Activated T-cell treated with anti-CD3 and anti-CD28 coated beads, Interleukin-2, amount 50 U/mL, for 4 hours (primary cell): ENCODE data around the gene RGS2. TPM values are rescaled to one million over a fixed set of nuclear protein-coding genes. Genes with fewer than 3 reads are reported as not detected.
A peak's percentile ranks its signal among the peaks of the same experiment; 100 is the strongest.

Experiments
- ATAC-seq, 2 donors: fragments of 200-7000 bp; cut with Tn5 transposase; one replicate each; pipeline ENCODE4 v1.10.0; 2021
- DNase-seq: peaks from one replicate; pipeline ENCODE4 v3.0.0-alpha.2; 2020
- H3K27me3 Mint-ChIP-seq: one replicate; pipeline ENCODE4 v1.8.0; 2021; ENCODE audit warnings: low read depth, mixed read lengths
- H3K36me3 Mint-ChIP-seq: one replicate; pipeline ENCODE4 v1.8.0; 2022; ENCODE audit warnings: mixed read lengths; ENCODE audit not compliant: insufficient read depth
- H3K4me1 Mint-ChIP-seq: one replicate; pipeline ENCODE4 v1.8.0; 2021; ENCODE audit warnings: low read depth, mixed read lengths
- H3K4me3 Mint-ChIP-seq: one replicate; pipeline ENCODE4 v1.8.0; 2021; ENCODE audit warnings: mild to moderate bottlenecking, moderate library complexity, mixed read lengths
- H3K9me3 Mint-ChIP-seq: one replicate; pipeline ENCODE4 v1.8.0; 2021; ENCODE audit warnings: mixed read lengths
- total RNA-seq, 3 donors: library from RNA; stranded (reverse); gene quantifications; one replicate each; pipeline ENCODE4 v1.2.1, GENCODE V29; 2021

Gene RGS2
- 1 to 10 TPM; 7.8 to 9.8 (median 9.7) TPM for total RNA-seq

GRCh38 chr1:192808518-192809306, at the start of gene RGS2:
RGS2 (plus strand) TSS chr1:192809039; CDS start chr1:192809072, 33 bp downstream.
- peak within 1 kb of the TSS; percentile 98 for H3K4me3 Mint-ChIP-seq
- peaks cover 40% of the 10 kb centered on the region for H3K4me1 Mint-ChIP-seq
- peaks cover 10% of the 10 kb centered on the region for H3K36me3 Mint-ChIP-seq
- ATAC-seq (peak; percentile 92 to 96), DNase-seq (peak; percentile 83)
- H3K9me3 Mint-ChIP-seq = no peaks in the 10 kb centered on the region
- H3K27me3 Mint-ChIP-seq = no peaks in the 10 kb centered on the region

- DNase-seq = no peak
- H3K27me3 Mint-ChIP-seq = peaks cover 8% of the 10 kb centered on the region
- no peak overlapping the region for H3K4me3 Mint-ChIP-seq
- H3K36me3 Mint-ChIP-seq = no peaks in the 10 kb centered on the region
- peaks cover 4% of the 10 kb centered on the region for H3K9me3 Mint-ChIP-seq
- no peaks in the 10 kb centered on the region for H3K4me1 Mint-ChIP-seq
- no peak for ATAC-seq
These were observed 49.7 kb upstream of the RGS2 start for GRCh38 chr1:192759104-192759503.

- peaks cover 4% of the 10 kb centered on the region for H3K9me3 Mint-ChIP-seq
- ATAC-seq (no peak), DNase-seq (no peak)
- H3K4me1 Mint-ChIP-seq = no peaks in the 10 kb centered on the region
- no peak overlapping the region for H3K4me3 Mint-ChIP-seq
- no peaks in the 10 kb centered on the region for H3K36me3 Mint-ChIP-seq
- peaks cover 14% of the 10 kb centered on the region for H3K27me3 Mint-ChIP-seq
These were observed 46.6 kb upstream of the RGS2 start for GRCh38 chr1:192762265-192762664.

GRCh38 chr1:192763243-192763642, 45.6 kb upstream of the RGS2 start:
- no peaks in the 10 kb centered on the region for H3K4me1 Mint-ChIP-seq
- no peak for DNase-seq
- no peaks in the 10 kb centered on the region for H3K36me3 Mint-ChIP-seq
- peaks cover 19% of the 10 kb centered on the region for H3K27me3 Mint-ChIP-seq
- H3K4me3 Mint-ChIP-seq = no peak overlapping the region
- no peak for ATAC-seq
- H3K9me3 Mint-ChIP-seq = peaks cover 4% of the 10 kb centered on the region

- Mint-ChIP-seq H3K4me3 (no peak overlapping the region), H3K4me1 (no peaks in the 10 kb centered on the region), H3K27me3 (peaks cover 19% of the 10 kb centered on the region), H3K36me3 (no peaks in the 10 kb centered on the region), H3K9me3 (peaks cover 3% of the 10 kb centered on the region)
- ATAC-seq (no peak), DNase-seq (no peak)
These were observed 45.1 kb upstream of the RGS2 start for GRCh38 chr1:192763756-192764155.

GRCh38 chr1:192764675-192765074, 44.2 kb upstream of the RGS2 start:
- no peak overlapping the region for H3K4me3 Mint-ChIP-seq
- H3K27me3 Mint-ChIP-seq = peaks cover 24% of the 10 kb centered on the region
- ATAC-seq (no peak), DNase-seq (no peak)
- no peaks in the 10 kb centered on the region for H3K36me3 Mint-ChIP-seq
- no peaks in the 10 kb centered on the region for H3K9me3 Mint-ChIP-seq
- H3K4me1 Mint-ChIP-seq = no peaks in the 10 kb centered on the region

GRCh38 chr1:192766009-192766625, 42.7 kb upstream of the RGS2 start:
- ATAC-seq = no peak
- no peak overlapping the region for H3K4me3 Mint-ChIP-seq
- H3K36me3 Mint-ChIP-seq = no peaks in the 10 kb centered on the region
- no peak for DNase-seq
- no peaks in the 10 kb centered on the region for H3K4me1 Mint-ChIP-seq
- H3K9me3 Mint-ChIP-seq = no peaks in the 10 kb centered on the region
- peaks cover 21% of the 10 kb centered on the region for H3K27me3 Mint-ChIP-seq

GRCh38 chr1:192766876-192767275, 42.0 kb upstream of the RGS2 start:
- ATAC-seq (no peak), DNase-seq (no peak)
- Mint-ChIP-seq H3K4me3 (no peak overlapping the region), H3K36me3 (no peaks in the 10 kb centered on the region), H3K9me3 (no peaks in the 10 kb centered on the region), H3K4me1 (no peaks in the 10 kb centered on the region), H3K27me3 (peaks cover 21% of the 10 kb centered on the region)

GRCh38 chr1:192767798-192768197, 41.0 kb upstream of the RGS2 start:
- no peaks in the 10 kb centered on the region for H3K4me1 Mint-ChIP-seq
- DNase-seq (no peak), ATAC-seq (no peak)
- H3K4me3 Mint-ChIP-seq = no peak overlapping the region
- H3K9me3 Mint-ChIP-seq = no peaks in the 10 kb centered on the region
- H3K27me3 Mint-ChIP-seq = peaks cover 16% of the 10 kb centered on the region
- H3K36me3 Mint-ChIP-seq = no peaks in the 10 kb centered on the region

GRCh38 chr1:192768463-192768862, 40.4 kb upstream of the RGS2 start:
- Mint-ChIP-seq H3K4me1 (no peaks in the 10 kb centered on the region), H3K4me3 (no peak overlapping the region), H3K9me3 (no peaks in the 10 kb centered on the region), H3K36me3 (no peaks in the 10 kb centered on the region), H3K27me3 (peaks cover 16% of the 10 kb centered on the region)
- no peak for ATAC-seq
- no peak for DNase-seq

- Mint-ChIP-seq H3K36me3 (no peaks in the 10 kb centered on the region), H3K4me1 (no peaks in the 10 kb centered on the region), H3K4me3 (no peak overlapping the region), H3K27me3 (peaks cover 11% of the 10 kb centered on the region), H3K9me3 (no peaks in the 10 kb centered on the region)
- DNase-seq (no peak), ATAC-seq (no peak)
These were observed 37.5 kb upstream of the RGS2 start for GRCh38 chr1:192771341-192771740.

- no peak for DNase-seq
- no peak for ATAC-seq
- no peaks in the 10 kb centered on the region for H3K4me1 Mint-ChIP-seq
- no peaks in the 10 kb centered on the region for H3K27me3 Mint-ChIP-seq
- no peaks in the 10 kb centered on the region for H3K9me3 Mint-ChIP-seq
- no peak overlapping the region for H3K4me3 Mint-ChIP-seq
- H3K36me3 Mint-ChIP-seq = no peaks in the 10 kb centered on the region
These were observed 33.2 kb upstream of the RGS2 start for GRCh38 chr1:192775631-192776030.

- no peaks in the 10 kb centered on the region for H3K36me3 Mint-ChIP-seq
- H3K9me3 Mint-ChIP-seq = no peaks in the 10 kb centered on the region
These were observed 32.6 kb upstream of the RGS2 start for GRCh38 chr1:192776206-192776605.

GRCh38 chr1:192776998-192777397, 31.8 kb upstream of the RGS2 start:
- Mint-ChIP-seq H3K36me3 (no peaks in the 10 kb centered on the region), H3K27me3 (peaks cover 3% of the 10 kb centered on the region), H3K9me3 (no peaks in the 10 kb centered on the region)

More at GRCh38 chr1:192776206-192776605, 32.6 kb upstream of the RGS2 start:
- ATAC-seq = no peak
- Mint-ChIP-seq H3K27me3 (no peaks in the 10 kb centered on the region), H3K4me3 (no peak overlapping the region), H3K4me1 (no peaks in the 10 kb centered on the region)
- no peak for DNase-seq

GRCh38 chr1:192783791-192784190, 25.0 kb upstream of the RGS2 start:
- no peaks in the 10 kb centered on the region for H3K9me3 Mint-ChIP-seq
- no peaks in the 10 kb centered on the region for H3K4me1 Mint-ChIP-seq
- peaks cover 26% of the 10 kb centered on the region for H3K27me3 Mint-ChIP-seq
- ATAC-seq (no peak), DNase-seq (no peak)
- H3K36me3 Mint-ChIP-seq = no peaks in the 10 kb centered on the region
- H3K4me3 Mint-ChIP-seq = no peak overlapping the region

More at GRCh38 chr1:192776998-192777397, 31.8 kb upstream of the RGS2 start:
- no peaks in the 10 kb centered on the region for H3K4me1 Mint-ChIP-seq
- no peak for ATAC-seq
- no peak for DNase-seq
- no peak overlapping the region for H3K4me3 Mint-ChIP-seq
